DMS114 treated with DMSO at 0.1 percent for 48 hours (cell line): ENCODE data around the gene CD79B.

Experiments
- DNase-seq: peaks from one replicate; lab custom pipeline; 2025; ENCODE audit not compliant: unreplicated experiment; lab: John Stamatoyannopoulos, UW

CD79B gene

GRCh38 chr17:63954402-63955063 lies 22.4 kb upstream of the CD79B start:
- DNase-seq: no peak

GRCh38 chr17:63950940-63951907 lies 19.1 kb upstream of the CD79B start:
- DNase-seq: no peak

- DNase-seq: no peak
Measured at GRCh38 chr17:63949576-63950250, 17.6 kb upstream of the CD79B start.

GRCh38 chr17:63948521-63948920 lies 16.4 kb upstream of the CD79B start:
- DNase-seq: no peak

GRCh38 chr17:63947711-63948330 lies 15.7 kb upstream of the CD79B start:
- no peak for DNase-seq

GRCh38 chr17:63946440-63947363 lies 14.6 kb upstream of the CD79B start:
- DNase-seq: peak; percentile 8

- no peak for DNase-seq
Measured at GRCh38 chr17:63945784-63946439, 13.8 kb upstream of the CD79B start.

GRCh38 chr17:63944736-63945499 lies 12.8 kb upstream of the CD79B start:
- DNase-seq: no peak

- DNase-seq: no peak
Measured at GRCh38 chr17:63943745-63944144, 11.6 kb upstream of the CD79B start.

GRCh38 chr17:63942309-63942985 lies 10.3 kb upstream of the CD79B start:
- DNase-seq: no peak

- DNase-seq: no peak
Measured at GRCh38 chr17:63941751-63942150, 9.6 kb upstream of the CD79B start.

GRCh38 chr17:63941162-63941561 lies 9.0 kb upstream of the CD79B start:
- no peak for DNase-seq

- DNase-seq: no peak
Measured at GRCh38 chr17:63940584-63940983, 8.5 kb upstream of the CD79B start.

GRCh38 chr17:63939884-63940283 lies 7.8 kb upstream of the CD79B start:
- DNase-seq: no peak

GRCh38 chr17:63939401-63939800 lies 7.3 kb upstream of the CD79B start:
- no peak for DNase-seq

GRCh38 chr17:63937920-63938319 lies 5.8 kb upstream of the CD79B start:
- DNase-seq: no peak

- DNase-seq: no peak
Measured at GRCh38 chr17:63937319-63937718, 5.2 kb upstream of the CD79B start.
